HG03159 (cell line): ENCODE results near the gene ATP8B1.

Source experiments
- ATAC-seq: cut with Tn5 transposase; IDR thresholded peaks from one replicate; pipeline ENCODE4 v1.9.1; 2021; ENCODE audit warnings: mild to moderate bottlenecking, moderate library complexity; ENCODE audit not compliant: unreplicated experiment

Gene ATP8B1

GRCh38 chr18:57819671-57820460 lies 16.8 kb upstream of the ATP8B1 start:
- peak; percentile 63 for ATAC-seq

- ATAC-seq: no peak
Observed at GRCh38 chr18:57819119-57819518, 16.0 kb upstream of the ATP8B1 start.

DNA sequence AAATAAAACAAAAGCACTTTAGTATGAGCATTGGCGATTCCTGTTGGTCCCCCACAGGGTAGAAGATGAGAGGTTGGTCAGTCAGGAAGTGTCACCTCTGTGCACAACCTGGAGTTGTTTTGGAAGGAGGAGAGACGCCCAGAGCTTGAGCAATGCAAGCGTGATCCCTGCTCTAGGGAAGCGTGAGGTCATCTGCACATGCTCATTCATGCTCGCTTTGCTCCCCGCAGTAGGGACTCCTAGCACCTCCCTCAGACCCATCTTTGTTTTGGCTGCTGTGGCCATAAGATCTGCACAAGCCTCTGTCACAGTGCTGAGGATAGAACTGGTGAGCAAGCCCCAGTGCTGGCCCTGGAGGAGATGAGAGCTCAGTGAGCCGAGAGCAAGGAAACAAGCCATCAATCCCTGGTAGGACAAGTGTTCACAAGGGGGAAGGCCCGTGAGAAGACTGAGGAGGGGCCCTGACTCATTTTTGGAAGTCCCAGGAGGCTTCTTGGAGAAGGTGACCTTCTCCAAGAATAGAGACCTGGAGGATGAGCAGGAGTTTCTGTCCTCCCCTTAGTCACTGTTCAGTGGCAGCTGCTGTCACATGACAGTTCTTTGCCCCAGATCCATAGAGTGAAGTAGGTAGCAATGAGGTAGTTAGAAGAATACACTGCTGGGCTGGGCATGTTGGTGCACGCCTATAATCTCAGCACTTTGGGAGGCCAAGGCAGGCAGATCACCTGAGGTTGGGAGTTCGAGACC lies 13.3 kb upstream of the ATP8B1 start:
- no peak for ATAC-seq

GRCh38 chr18:57814555-57814954 lies 11.4 kb upstream of the ATP8B1 start:
- ATAC-seq: no peak

DNA sequence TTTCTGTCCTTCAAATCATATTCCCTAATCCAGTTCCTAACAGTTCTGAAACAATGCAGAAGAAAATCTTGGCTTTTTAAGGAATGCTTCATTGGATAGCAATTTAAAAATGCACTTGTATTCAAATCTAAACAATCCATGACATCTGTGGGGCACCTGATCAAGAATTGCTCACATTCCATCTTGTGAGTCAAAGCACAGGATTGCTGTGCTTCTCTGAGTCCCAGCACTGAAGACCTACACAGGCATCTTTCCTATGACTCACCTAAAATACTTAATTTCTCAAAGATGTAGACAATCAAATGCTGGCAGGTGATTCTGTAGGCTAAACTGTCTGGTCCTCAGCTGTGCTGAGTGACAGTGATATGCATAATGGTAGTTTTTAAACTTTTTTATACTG lies 10.1 kb upstream of the ATP8B1 start:
- ATAC-seq: no peak

- ATAC-seq: no peak
Observed at GRCh38 chr18:57812126-57812477, 9.0 kb upstream of the ATP8B1 start.

- no peak for ATAC-seq
Observed at GRCh38 chr18:57811477-57812125, 8.5 kb upstream of the ATP8B1 start.

- no peak for ATAC-seq
Observed at GRCh38 chr18:57809190-57809589, 6.1 kb upstream of the ATP8B1 start.

DNA sequence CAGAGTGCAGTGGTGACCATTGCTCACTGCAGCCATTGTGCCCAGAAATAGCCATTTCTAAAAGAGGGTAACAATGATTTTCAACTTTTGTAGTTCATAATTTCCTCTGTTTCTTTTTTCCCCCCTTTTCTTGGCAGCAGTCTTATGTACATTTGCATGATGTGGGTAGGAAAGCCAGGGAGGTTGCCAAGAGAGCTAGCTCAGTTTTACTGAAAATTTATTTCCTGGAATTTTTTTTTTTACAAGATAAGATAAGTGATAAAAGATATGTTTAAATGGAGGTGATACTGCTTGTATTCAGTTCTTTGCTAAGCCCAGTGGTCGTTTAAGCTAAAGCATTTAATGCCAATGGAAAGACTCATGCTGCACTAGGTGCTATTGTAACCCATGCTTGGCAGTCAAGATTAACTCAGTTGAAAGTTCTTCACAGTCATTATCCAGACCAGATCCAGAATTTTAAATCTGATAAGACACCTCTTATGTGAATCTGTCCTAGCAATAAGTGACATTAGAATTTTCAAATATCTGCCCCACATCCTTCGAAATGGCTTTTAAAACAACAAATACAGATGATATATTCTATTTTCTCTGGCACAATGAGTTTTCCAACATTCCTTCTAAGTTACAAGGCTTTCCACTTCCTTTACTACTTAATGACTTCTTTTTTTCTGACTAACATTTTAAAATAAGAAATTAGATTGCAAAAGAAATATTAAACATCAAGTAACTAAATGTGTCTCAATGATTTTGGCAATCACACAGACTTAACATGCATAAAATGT lies 4.4 kb upstream of the ATP8B1 start:
- ATAC-seq: no peak

DNA sequence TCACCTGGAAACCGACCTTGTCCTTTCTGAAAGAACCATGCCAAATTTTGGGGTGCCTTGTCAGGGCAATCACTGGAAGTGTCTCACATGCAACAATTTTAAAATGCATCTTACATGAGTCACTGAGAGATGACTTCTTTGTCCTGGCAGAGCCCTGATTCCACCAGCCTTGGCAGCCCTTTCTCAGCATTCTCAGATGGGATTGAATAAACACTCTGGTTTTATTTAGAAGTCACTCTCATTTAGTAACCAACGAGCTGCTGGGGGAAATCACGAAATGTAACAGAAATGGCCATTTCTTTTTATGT lies 3.8 kb upstream of the ATP8B1 start:
- no peak for ATAC-seq

- ATAC-seq: no peak
Observed at GRCh38 chr18:57806201-57806977, 3.3 kb upstream of the ATP8B1 start.

GRCh38 chr18:57805117-57805516 lies 2.0 kb upstream of the ATP8B1 start:
- no peak for ATAC-seq

GRCh38 chr18:57804557-57804956 lies 1.4 kb upstream of the ATP8B1 start:
- no peak for ATAC-seq

DNA sequence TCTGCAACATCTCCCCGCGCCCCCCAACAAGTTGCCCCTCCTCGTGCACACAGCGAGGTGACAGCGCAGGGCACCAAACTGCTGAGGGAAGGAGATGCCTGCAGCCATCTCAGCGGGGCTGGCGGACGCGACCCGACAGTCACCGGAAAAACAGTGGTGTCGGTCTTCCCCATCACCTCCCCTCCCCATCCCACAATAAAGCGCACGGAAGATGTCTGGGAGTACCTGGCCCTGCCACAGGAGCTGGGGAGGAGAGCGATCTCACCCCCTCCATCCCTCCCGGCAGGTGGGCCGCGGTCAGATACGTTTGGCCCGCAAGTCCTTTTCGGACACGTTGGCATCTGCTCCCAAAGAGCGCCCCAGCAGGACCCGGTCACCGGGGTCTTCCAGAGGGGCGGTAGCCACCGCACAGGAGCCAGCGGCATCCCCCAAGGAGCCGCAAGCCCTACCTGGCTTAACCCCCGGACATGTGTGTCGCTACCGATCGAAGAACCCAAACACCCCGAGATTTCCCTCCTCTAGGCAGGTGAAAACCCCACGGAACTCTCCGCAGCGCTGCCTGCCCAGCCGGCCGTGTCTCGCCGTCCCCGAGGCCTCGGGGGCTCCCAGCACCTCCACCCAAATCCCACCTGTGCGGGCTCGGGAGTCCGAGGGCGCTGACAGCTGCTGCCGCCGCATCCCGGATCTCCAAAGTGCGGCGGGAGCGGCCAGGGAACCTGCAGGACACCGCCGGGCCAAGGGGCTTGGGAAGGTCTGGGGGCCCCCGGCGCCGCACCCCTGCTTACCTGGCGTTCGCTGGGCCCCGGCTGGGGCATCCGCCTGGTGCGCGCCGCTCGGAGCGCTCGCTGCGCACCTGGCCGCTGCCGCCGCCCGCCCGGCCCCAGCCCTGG lies 657 bp downstream of the ATP8B1 start:
- no peak for ATAC-seq

DNA sequence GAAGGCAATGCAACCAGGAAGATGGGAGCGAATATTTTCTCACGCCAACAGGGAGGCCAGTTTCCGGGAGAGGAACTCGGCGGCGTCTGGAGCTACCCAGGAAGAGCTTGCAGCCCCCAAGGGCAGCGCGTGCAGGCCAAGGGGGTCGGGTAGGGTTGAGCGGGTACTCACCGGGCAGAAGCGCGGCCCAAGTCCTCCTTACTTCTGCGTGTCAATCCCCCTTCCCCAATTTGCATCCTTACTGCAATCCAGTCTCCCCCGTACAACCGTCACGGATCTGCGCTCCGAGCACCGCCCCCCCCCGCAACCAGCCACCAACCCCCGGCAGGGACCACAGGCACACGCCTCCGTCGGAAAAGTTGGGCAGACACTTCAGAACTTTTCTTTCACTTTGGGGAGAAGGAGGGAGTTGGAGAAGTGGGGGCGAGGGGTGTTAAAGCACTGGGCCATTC lies 1.3 kb downstream of the ATP8B1 start:
- ATAC-seq: no peak

- ATAC-seq: no peak
Observed at GRCh38 chr18:57801325-57801724, 1.8 kb downstream of the ATP8B1 start.

DNA sequence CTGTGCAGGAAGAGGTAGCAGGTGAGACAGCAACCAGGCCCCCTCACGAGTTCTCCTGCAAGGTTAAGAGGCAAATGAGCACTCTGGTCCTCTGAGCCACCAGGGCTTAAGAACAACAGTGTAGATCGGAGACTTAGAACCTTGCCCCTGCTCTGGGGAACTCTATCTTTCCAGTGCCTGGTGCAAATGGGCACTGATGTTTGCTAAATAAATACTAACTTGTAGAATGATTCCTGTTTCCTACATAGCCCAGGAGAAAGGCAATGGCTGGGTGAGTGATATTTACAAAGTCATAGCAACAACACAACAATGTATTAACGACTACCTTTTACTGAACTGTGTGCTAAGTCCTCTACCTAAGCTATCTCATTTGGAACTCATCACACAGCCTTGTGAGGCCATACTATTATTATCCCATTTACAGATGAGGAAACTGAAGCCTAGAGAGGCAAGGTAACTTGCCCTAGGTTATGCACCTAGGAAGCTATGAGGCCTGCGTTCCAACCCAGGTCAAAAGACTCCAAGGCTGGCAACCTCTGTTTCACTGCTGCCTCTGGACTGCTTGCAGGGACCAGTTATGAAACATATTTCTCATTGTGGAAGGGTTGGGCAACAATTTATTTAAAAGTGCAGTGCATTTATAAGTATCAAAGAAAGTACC lies 4.3 kb downstream of the ATP8B1 start:
- no peak for ATAC-seq

DNA sequence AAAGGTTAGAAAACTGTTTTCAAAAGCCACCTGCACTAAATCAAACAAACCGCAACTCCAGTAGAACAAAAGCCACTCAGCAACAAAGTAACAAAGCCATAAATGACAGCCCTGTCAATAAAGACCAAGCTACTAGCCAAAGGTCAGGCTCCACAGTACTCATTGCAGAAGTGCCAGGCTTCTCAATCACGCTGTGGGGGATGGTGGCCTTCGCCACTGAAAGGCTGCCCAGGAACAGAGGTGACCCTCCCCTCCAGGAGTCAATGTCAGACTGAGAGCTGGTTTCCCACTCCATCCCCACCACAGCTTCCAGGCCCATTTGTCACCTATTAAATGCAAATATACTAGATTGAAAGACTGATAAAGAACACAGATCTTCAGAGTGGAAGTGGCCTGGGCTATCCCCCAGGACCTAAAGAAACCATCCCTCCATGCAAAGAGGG lies 5.9 kb downstream of the ATP8B1 start:
- no peak for ATAC-seq
